Central memory CD8-positive, alpha-beta T cell (primary cell): ENCODE measurements around the gene ZNF768.
A peak's percentile ranks its signal among the peaks of the same experiment; 100 is the strongest.

Source experiments
- ATAC-seq: fragments of 150-1000 bp; cut with Tn5 transposase; replicated peaks from 2 replicates; pipeline ENCODE4 v1.10.0; 2022; ENCODE audit warnings: mild to moderate bottlenecking, moderate FRiP score, moderate number of reproducible peaks; ENCODE audit not compliant: poor library complexity, severe bottlenecking; ENCODE audit errors: extremely low read depth
- DNase-seq, 2 donors: peaks; one replicate each; pipeline ENCODE4 v3.0.0; 2021; ENCODE audit warnings: low spot score in 2 of 2
- H3K27ac Mint-ChIP-seq: one replicate; pipeline ENCODE4 v1.8.0; 2022; ENCODE audit warnings: low read depth, mild to moderate bottlenecking, moderate library complexity, mixed read lengths
- H3K27me3 Mint-ChIP-seq: one replicate; pipeline ENCODE4 v1.8.0; 2022; ENCODE audit warnings: mixed read lengths
- H3K36me3 Mint-ChIP-seq: one replicate; pipeline ENCODE4 v1.8.0; 2022; ENCODE audit warnings: mild to moderate bottlenecking, moderate library complexity, mixed read lengths; ENCODE audit not compliant: insufficient read depth
- H3K4me1 Mint-ChIP-seq: one replicate; pipeline ENCODE4 v1.8.0; 2022; ENCODE audit warnings: mixed read lengths
- H3K4me3 Mint-ChIP-seq: one replicate; pipeline ENCODE4 v1.8.0; 2022; ENCODE audit warnings: mild to moderate bottlenecking, moderate library complexity, mixed read lengths
- H3K9me3 Mint-ChIP-seq: one replicate; pipeline ENCODE4 v1.8.0; 2022; ENCODE audit warnings: mixed read lengths

ZNF768 gene

GRCh38 chr16:30526137-30526822 is at the start of gene ZNF768:
ZNF768 (minus strand) TSS chr16:30526566; CDS start chr16:30526413, 153 bp downstream.
- Mint-ChIP-seq H3K9me3 (no peaks in the 10 kb centered on the region), H3K4me1 (peaks cover 25% of the 10 kb centered on the region), H3K27me3 (no peaks in the 10 kb centered on the region), H3K36me3 (peaks cover 35% of the 10 kb centered on the region), H3K4me3 (peak within 1 kb of the TSS; percentile 84), H3K27ac (peak within 1 kb of the TSS; percentile 83)
- ATAC-seq (no peak), DNase-seq (no peak)

GRCh38 chr16:30574678-30575077 is 48.3 kb upstream of the ZNF768 start:
- H3K4me3 Mint-ChIP-seq, result no peak overlapping the region

GRCh38 chr16:30571445-30572322 is 45.3 kb upstream of the ZNF768 start, which contains the start of gene ZNF688:
ZNF688 (minus strand) TSS chr16:30571714; CDS start chr16:30571629, 85 bp downstream.
- peak; percentile 85 for ATAC-seq
- Mint-ChIP-seq H3K9me3 (no peaks in the 10 kb centered on the region), H3K4me3 (peak within 1 kb of the TSS; percentile 83), H3K4me1 (peaks cover 28% of the 10 kb centered on the region), H3K36me3 (peaks cover 15% of the 10 kb centered on the region), H3K27me3 (no peaks in the 10 kb centered on the region), H3K27ac (peak within 1 kb of the TSS; percentile 81)
- peak; percentile 78 to 96 for DNase-seq

More at GRCh38 chr16:30574678-30575077, 48.3 kb upstream of the ZNF768 start:
- ATAC-seq (no peak), DNase-seq (no peak)
- Mint-ChIP-seq H3K36me3 (peaks cover 9% of the 10 kb centered on the region), H3K4me1 (peaks cover 13% of the 10 kb centered on the region), H3K9me3 (no peaks in the 10 kb centered on the region), H3K27ac (no peak overlapping the region), H3K27me3 (no peaks in the 10 kb centered on the region)

DNA sequence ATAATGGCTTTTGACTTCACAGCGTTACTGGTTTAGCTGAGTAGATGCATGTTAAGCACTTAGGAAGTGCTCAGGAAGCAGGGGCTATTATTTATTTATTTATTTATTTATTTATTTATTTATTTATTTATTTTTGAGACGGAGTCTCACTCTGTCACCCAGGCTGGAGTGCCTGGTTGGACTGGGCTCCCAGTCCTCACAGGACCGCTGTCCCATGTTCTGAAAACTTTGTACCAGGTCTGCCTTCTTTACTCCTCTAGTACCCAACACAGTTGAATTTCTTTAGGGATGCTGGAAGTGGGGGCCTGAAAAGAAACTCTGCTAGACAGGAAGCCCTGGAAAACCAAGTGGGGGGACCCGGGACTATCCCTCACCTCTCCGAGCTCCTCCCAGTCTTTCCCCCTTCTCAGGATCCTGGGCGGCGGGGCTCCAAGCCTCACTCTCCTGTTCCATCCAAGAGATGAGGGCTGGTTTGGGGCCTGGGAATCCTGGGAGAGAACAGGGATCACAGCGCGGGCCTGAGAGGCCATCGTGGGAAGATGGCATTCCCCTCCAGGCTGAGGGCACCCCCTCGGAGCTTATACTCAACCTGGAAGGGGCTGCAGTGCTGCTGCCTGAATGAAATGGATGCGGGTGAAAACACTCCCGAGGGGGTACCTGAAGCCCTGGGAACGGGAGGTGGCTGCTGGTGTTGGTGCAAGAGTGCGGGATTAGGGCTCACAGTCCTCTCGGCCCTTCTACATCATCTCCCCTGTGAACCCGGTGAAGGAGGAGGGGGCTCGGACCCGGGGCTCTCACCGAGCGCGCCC is 44.5 kb upstream of the ZNF768 start:
- DNase-seq, result no peak

GRCh38 chr16:30569746-30570635 is 43.6 kb upstream of the ZNF768 start:
- ATAC-seq, result no peak
- no peak for DNase-seq
- no peaks in the 10 kb centered on the region for H3K27me3 Mint-ChIP-seq
- peak overlapping the region; percentile 83 for H3K4me3 Mint-ChIP-seq
- H3K9me3 Mint-ChIP-seq, result no peaks in the 10 kb centered on the region
- H3K27ac Mint-ChIP-seq, result peak overlapping the region; percentile 81
- peaks cover 15% of the 10 kb centered on the region for H3K36me3 Mint-ChIP-seq
- peaks cover 37% of the 10 kb centered on the region for H3K4me1 Mint-ChIP-seq

More for the DNA sequence above, 44.5 kb upstream of the ZNF768 start:
- peak overlapping the region; percentile 83 for H3K4me3 Mint-ChIP-seq
- no peak for ATAC-seq
- H3K4me1 Mint-ChIP-seq, result peaks cover 36% of the 10 kb centered on the region
- H3K27ac Mint-ChIP-seq, result peak overlapping the region; percentile 81
- no peaks in the 10 kb centered on the region for H3K9me3 Mint-ChIP-seq
- peaks cover 15% of the 10 kb centered on the region for H3K36me3 Mint-ChIP-seq
- no peaks in the 10 kb centered on the region for H3K27me3 Mint-ChIP-seq

DNA sequence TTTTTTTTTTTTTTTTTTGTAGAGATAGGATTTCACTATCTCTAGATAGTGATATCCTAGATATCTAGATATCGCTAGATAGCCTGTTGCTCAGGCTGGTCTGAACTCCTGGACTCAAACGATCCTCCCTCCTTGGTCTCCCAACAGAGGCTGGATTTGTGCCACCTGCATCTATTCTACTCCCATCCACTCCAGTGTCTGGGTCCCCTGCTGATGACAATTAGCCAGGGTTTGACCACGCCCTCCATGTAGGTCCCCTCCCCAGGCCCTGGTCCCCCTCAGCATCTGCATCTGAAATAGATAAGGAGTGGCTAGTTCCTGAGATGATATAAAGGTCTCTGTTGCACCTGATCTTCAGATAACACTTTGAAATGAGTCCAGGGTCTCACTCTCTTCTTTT is 42.9 kb upstream of the ZNF768 start:
- no peak overlapping the region for H3K4me3 Mint-ChIP-seq
- H3K36me3 Mint-ChIP-seq, result peaks cover 15% of the 10 kb centered on the region
- no peak overlapping the region for H3K27ac Mint-ChIP-seq
- no peaks in the 10 kb centered on the region for H3K9me3 Mint-ChIP-seq
- ATAC-seq, result no peak
- no peaks in the 10 kb centered on the region for H3K27me3 Mint-ChIP-seq
- DNase-seq, result no peak
- H3K4me1 Mint-ChIP-seq, result peaks cover 37% of the 10 kb centered on the region

- H3K4me3 Mint-ChIP-seq, result peak overlapping the region; percentile 42
These were observed 41.7 kb upstream of the ZNF768 start for GRCh38 chr16:30567991-30568638.

GRCh38 chr16:30567160-30567990 is 41.0 kb upstream of the ZNF768 start:
- Mint-ChIP-seq H3K4me1 (peaks cover 35% of the 10 kb centered on the region), H3K4me3 (no peak overlapping the region), H3K36me3 (peaks cover 15% of the 10 kb centered on the region), H3K27me3 (no peaks in the 10 kb centered on the region), H3K9me3 (no peaks in the 10 kb centered on the region), H3K27ac (peak overlapping the region; percentile 85)
- ATAC-seq, result no peak
- DNase-seq, result no peak

More at GRCh38 chr16:30567991-30568638, 41.7 kb upstream of the ZNF768 start:
- peaks cover 37% of the 10 kb centered on the region for H3K4me1 Mint-ChIP-seq
- ATAC-seq (peak; percentile 25), DNase-seq (peak in 1 of 2 donors; percentile 42)
- H3K27ac Mint-ChIP-seq, result peak overlapping the region; percentile 85
- H3K9me3 Mint-ChIP-seq, result no peaks in the 10 kb centered on the region
- peaks cover 15% of the 10 kb centered on the region for H3K36me3 Mint-ChIP-seq
- no peaks in the 10 kb centered on the region for H3K27me3 Mint-ChIP-seq

GRCh38 chr16:30566531-30566930 is 40.2 kb upstream of the ZNF768 start:
- no peak overlapping the region for H3K4me3 Mint-ChIP-seq

GRCh38 chr16:30565984-30566383 is 39.6 kb upstream of the ZNF768 start:
- DNase-seq, result no peak
- Mint-ChIP-seq H3K36me3 (peaks cover 10% of the 10 kb centered on the region), H3K4me1 (peaks cover 36% of the 10 kb centered on the region), H3K27ac (no peak overlapping the region), H3K27me3 (no peaks in the 10 kb centered on the region), H3K4me3 (no peak overlapping the region), H3K9me3 (no peaks in the 10 kb centered on the region)
- no peak for ATAC-seq

More at GRCh38 chr16:30566531-30566930, 40.2 kb upstream of the ZNF768 start:
- H3K4me1 Mint-ChIP-seq, result peaks cover 33% of the 10 kb centered on the region
- H3K36me3 Mint-ChIP-seq, result peaks cover 11% of the 10 kb centered on the region
- DNase-seq (no peak), ATAC-seq (no peak)
- peak overlapping the region; percentile 85 for H3K27ac Mint-ChIP-seq
- no peaks in the 10 kb centered on the region for H3K27me3 Mint-ChIP-seq
- no peaks in the 10 kb centered on the region for H3K9me3 Mint-ChIP-seq
